Heart left ventricle (tissue), 16 donors: ENCODE data around the gene CEMIP2. TPM values are rescaled to one million over a fixed set of nuclear protein-coding genes. Genes with fewer than 3 reads are reported as not detected.

Experiments
- ATAC-seq, 4 donors: fragments of 200-7000 bp; cut with Tn5 transposase; one replicate each; pipeline ENCODE4 v1.9.1; 2020 to 2022; ENCODE audit warnings: moderate library complexity in 4 of 4, mild to moderate bottlenecking in 3 of 4, moderate number of reproducible peaks in 1 of 4
- DNase-seq, 5 donors: peaks; one replicate each; pipeline ENCODE4 v3.0.0-alpha.2; 2020
- H3K27ac ChIP-seq, 12 donors: fragments of 200-600 bp; sonication (generic) in 4 of 12; one replicate each; pipeline versions ENCODE4 v1.5.0 to v1.8.0; 2016 to 2022; ENCODE audit warnings: mild to moderate bottlenecking in 2 of 12
- H3K27me3 ChIP-seq, 9 donors: fragments of 200-600 bp; sonication (generic) in 2 of 9; one replicate each; pipeline versions ENCODE4 v1.5.1 to v1.8.0; 2016 to 2022; ENCODE audit warnings: mild to moderate bottlenecking in 3 of 9
- H3K36me3 ChIP-seq, 9 donors: fragments of 200-600 bp; sonication (generic) in 2 of 9; one replicate each; pipeline versions ENCODE4 v1.5.0 to v1.8.0; 2018 to 2022; ENCODE audit warnings: mild to moderate bottlenecking in 2 of 9
- H3K4me1 ChIP-seq, 12 donors: fragments of 200-600 bp; sonication (generic) in 4 of 12; one replicate each; pipeline versions ENCODE4 v1.5.0 to v1.8.0; 2016 to 2022; ENCODE audit warnings: mild to moderate bottlenecking in 3 of 12
- H3K4me3 ChIP-seq, 12 donors: fragments of 200-600 bp; sonication (generic) in 4 of 12; one replicate each; pipeline versions ENCODE4 v1.5.0 to v1.8.0; 2017 to 2022; ENCODE audit warnings: mild to moderate bottlenecking in 9 of 12, moderate library complexity in 4 of 12
- H3K9me3 ChIP-seq, 12 donors: fragments of 200-600 bp; sonication (generic) in 4 of 12; one replicate each; pipeline versions ENCODE4 v1.5.0 to v1.8.0; 2016 to 2022; ENCODE audit warnings: mild to moderate bottlenecking in 1 of 12
- CTCF ChIP-seq, 12 donors: fragments of 200-600 bp; sonication (generic) in 4 of 12; IDR thresholded peaks; one replicate each; pipeline versions ENCODE4 v1.5.0 to v1.8.0; 2018 to 2022; ENCODE audit warnings: antibody characterized with exemption in 12 of 12, mild to moderate bottlenecking in 5 of 12
- POLR2A ChIP-seq, 2 donors: fragments of 450-650 bp; IDR thresholded peaks; one replicate each; pipeline ENCODE4 v1.6.1; 2017; ENCODE audit warnings: antibody characterized with exemption in 2 of 2, mild to moderate bottlenecking in 2 of 2, moderate library complexity in 2 of 2
- WGBS, 4 donors: extraction: QIAGEN DNeasy Blood & Tissue Kit in 2 of 4; methylation state at CpG; one replicate each; pipeline versions ENCODE4 v1.1.5 to v1.1.7; 2013 to 2018; 5-methylcytosine and 5-hydroxymethylcytosine counted together
- intact Hi-C, 10 donors: fragments of 100-400 bp; cut with DNase I; formaldehyde crosslinking; loops; one replicate each; pipeline versions ENCODE4 v1.11.1 to v1.14.2; 2022
- polyA plus RNA-seq, 2 donors: library from polyadenylated mRNA; stranded (reverse); fragments of 200-250 nt; gene quantifications; one replicate each; pipeline ENCODE4 v1.2.3, GENCODE V29; 2013
- total RNA-seq, 9 donors: library from RNA; depleted of rRNA in 2 of 9; stranded (reverse); fragments of >200 nt in 2 of 9; fragmentation: NEBNext Ultra II Directional in 3 of 9; extraction: Animal tissue kit (Norgen Biotek cat#: 25700) in 3 of 9; gene quantifications; one replicate each; pipeline versions ENCODE4 v1.1.0 to v1.2.4, GENCODE V29; 2016 to 2023
- donor health status: ischemic (EF 13 %, LVEDD 7.1; RV severe dilation, severe dysfunction).
- donor health status: healthy with polysubstance abuse.
- donor health status: DM: no; HTN: yes; CAD: no.
- donor health status: DM: no; HTN: no; CAD: no.
- donor health status: ischemic (EF 25% LVEDD 6.9; RV normal size, moderate dysfunction).
- donor health status: ischemic (EF 25% LVEDD 5.7; RV mildly dilated, moderate dysfunction).
- donor health status: healthy.
- donor health status: DM: yes; HTN: yes; CAD: no.
- donor health status: ischemic (EF 35%, LVEDD 5.7; RV mildly dilated, moderate dysfunction).
- donor health status: nonischemic (EF 11% LVEDD 7.7; RV severe dilation, severe dysfunction).
- donor health status: DM: yes; HTN: yes; CAD: no.
- donor health status: PGD.
- donor health status: ischemic (EF 29% LVEDD 5.4; RV normal size, mild dysfunction).
- donor health status: nonischemic (EF 23%, LVEDD 6.1; RV moderate dilation, normal function).

CEMIP2 gene
- total and polyA plus RNA-seq, 11 donors, result 5.8 to 49.3 (median 7.4) TPM

GRCh38 chr9:71801826-71802225 lies 33.5 kb upstream of the CEMIP2 start:
- DNase-seq (no peak), ATAC-seq (no peak)
- Histone ChIP-seq H3K9me3 (no peaks in the 10 kb centered on the region), H3K27ac (no peak overlapping the region), H3K4me1 (peaks cover 0 to 3% (median 0%) of the 10 kb centered on the region in 12 donors), H3K4me3 (no peak overlapping the region), H3K27me3 (no peaks in the 10 kb centered on the region), H3K36me3 (no peaks in the 10 kb centered on the region)
- TF ChIP-seq POLR2A (IDR thresholded peaks at IDR 0.05) (no peak), CTCF (IDR thresholded peaks at IDR 0.05) (no peak)
- intact Hi-C loops, result loop anchor here in 3 of 10 donors (10.0 kb wide), 2 partner anchors 463 to 473 kb away; no protein-coding TSS in a partner anchor
- WGBS, 4 donors, result 86 to 93% (median 89%) methylated on average over 3 of the region's 3 CpGs

GRCh38 chr9:71797266-71797665 lies 29.0 kb upstream of the CEMIP2 start:
- 71 to 91% (median 76%) methylated on average over 1 of the region's 1 CpG for WGBS, 4 donors

GRCh38 chr9:71796100-71796767 lies 27.9 kb upstream of the CEMIP2 start:
- intact Hi-C loops, result no loop called here
- H3K4me3 ChIP-seq, result no peak overlapping the region
- peaks cover 0 to 14% (median 0%) of the 10 kb centered on the region in 12 donors for H3K4me1 ChIP-seq
- 84 to 92% (median 89%) methylated on average over 2 of the region's 2 CpGs for WGBS, 4 donors
- no peaks in the 10 kb centered on the region for H3K36me3 ChIP-seq
- H3K9me3 ChIP-seq, result no peaks in the 10 kb centered on the region
- peak overlapping the region in 1 of 12 donors; percentile 79 for H3K27ac ChIP-seq
- TF ChIP-seq CTCF (IDR thresholded peaks at IDR 0.05) (no peak), POLR2A (IDR thresholded peaks at IDR 0.05) (no peak)
- ATAC-seq (no peak), DNase-seq (no peak)
- H3K27me3 ChIP-seq, result no peaks in the 10 kb centered on the region

More at GRCh38 chr9:71797266-71797665, 29.0 kb upstream of the CEMIP2 start:
- TF ChIP-seq CTCF (IDR thresholded peaks at IDR 0.05) (no peak), POLR2A (IDR thresholded peaks at IDR 0.05) (no peak)
- Histone ChIP-seq H3K27me3 (no peaks in the 10 kb centered on the region), H3K9me3 (no peaks in the 10 kb centered on the region), H3K4me3 (no peak overlapping the region), H3K27ac (no peak overlapping the region), H3K4me1 (peaks cover 0 to 14% (median 0%) of the 10 kb centered on the region in 12 donors), H3K36me3 (no peaks in the 10 kb centered on the region)
- ATAC-seq (no peak), DNase-seq (no peak)
- intact Hi-C loops, result no loop called here

GRCh38 chr9:71795097-71795813 lies 26.9 kb upstream of the CEMIP2 start:
- ATAC-seq (no peak), DNase-seq (no peak)
- TF ChIP-seq CTCF (IDR thresholded peaks at IDR 0.05), result no peak
- no peak for TF ChIP-seq POLR2A (IDR thresholded peaks at IDR 0.05)
- Histone ChIP-seq H3K4me1 (peaks cover 0 to 14% (median 0%) of the 10 kb centered on the region in 12 donors), H3K27ac (peak overlapping the region in 2 of 12 donors; percentile 1 to 79), H3K9me3 (no peaks in the 10 kb centered on the region), H3K36me3 (no peaks in the 10 kb centered on the region), H3K4me3 (no peak overlapping the region), H3K27me3 (no peaks in the 10 kb centered on the region)
- WGBS, 4 donors, result 75 to 80% (median 78%) methylated on average over 7 of the region's 7 CpGs
- intact Hi-C loops, result no loop called here
